HEK293 (cell line): ENCODE measurements around the gene PPM1L.
A peak's percentile ranks its signal among the peaks of the same experiment; 100 is the strongest.

ENCODE experiments used
- AEBP2 ChIP-seq: fragments of 450-650 bp; formaldehyde crosslinking; IDR thresholded peaks from 2 replicates; pipeline ENCODE4 v1.5.1; 2016; ENCODE audit warnings: missing biosample characterization, missing genetic modification characterization, borderline replicate concordance
- ATF2 ChIP-seq: fragments of 450-650 bp; formaldehyde crosslinking; IDR thresholded peaks from 2 replicates; pipeline ENCODE4 v1.5.1; 2016; ENCODE audit warnings: missing biosample characterization, missing genetic modification characterization, low read depth
- BCL6B ChIP-seq: fragments of 450-650 bp; formaldehyde crosslinking; IDR thresholded peaks from 2 replicates; pipeline ENCODE4 v1.5.1; 2017; ENCODE audit warnings: missing biosample characterization, missing genetic modification characterization
- FEZF1 ChIP-seq: fragments of 450-650 bp; formaldehyde crosslinking; IDR thresholded peaks from 2 replicates; pipeline ENCODE4 v1.5.1; 2016; ENCODE audit warnings: missing biosample characterization, missing genetic modification characterization
- HOXA7 ChIP-seq: sonication (generic); formaldehyde crosslinking; IDR thresholded peaks from 2 replicates; pipeline ENCODE4 v1.8.1; 2022; ENCODE audit warnings: missing genetic modification reagents, borderline replicate concordance
- KLF16 ChIP-seq: fragments of 450-650 bp; formaldehyde crosslinking; IDR thresholded peaks from 2 replicates; pipeline ENCODE4 v1.5.1; 2017; ENCODE audit warnings: missing biosample characterization, missing genetic modification characterization
- MEIS1 ChIP-seq: sonication (generic); formaldehyde crosslinking; IDR thresholded peaks from 2 replicates; pipeline ENCODE4 v1.8.1; 2022; ENCODE audit warnings: missing genetic modification reagents, mild to moderate bottlenecking, borderline replicate concordance
- MZF1 ChIP-seq: fragments of 450-650 bp; formaldehyde crosslinking; IDR thresholded peaks from 2 replicates; pipeline ENCODE4 v1.5.1; 2017; ENCODE audit warnings: missing biosample characterization, missing genetic modification characterization, borderline replicate concordance
- PRDM1 ChIP-seq: fragments of 450-650 bp; formaldehyde crosslinking; IDR thresholded peaks from 2 replicates; pipeline ENCODE4; 2016; ENCODE audit warnings: missing biosample characterization, missing genetic modification characterization
- TCF7L2 ChIP-seq: IDR thresholded peaks from 2 replicates; pipeline ENCODE4 v1.6.1; 2011; ENCODE audit warnings: low read depth, mild to moderate bottlenecking, inconsistent platforms, low read length, moderate library complexity, borderline replicate concordance
- ZBTB49 ChIP-seq: fragments of 450-650 bp; formaldehyde crosslinking; IDR thresholded peaks from 2 replicates; pipeline ENCODE4 v1.5.1; 2016; ENCODE audit warnings: missing biosample characterization, missing genetic modification characterization, low read depth
- ZIC2 ChIP-seq: fragments of 450-650 bp; formaldehyde crosslinking; IDR thresholded peaks from 2 replicates; pipeline ENCODE4 v1.5.1; 2016; ENCODE audit warnings: missing biosample characterization, missing genetic modification characterization
- ZNF138 ChIP-seq: fragments of 450-650 bp; formaldehyde crosslinking; IDR thresholded peaks from 2 replicates; pipeline ENCODE4 v1.5.1; 2016; ENCODE audit warnings: missing biosample characterization, missing genetic modification characterization, borderline replicate concordance
- ZNF169 ChIP-seq: fragments of 450-650 bp; formaldehyde crosslinking; IDR thresholded peaks from 2 replicates; pipeline ENCODE4 v1.5.1; 2016; ENCODE audit warnings: missing biosample characterization, missing genetic modification characterization
- ZNF175 ChIP-seq: fragments of 450-650 bp; formaldehyde crosslinking; IDR thresholded peaks from 2 replicates; pipeline ENCODE4 v1.5.1; 2016; ENCODE audit warnings: missing biosample characterization, missing genetic modification characterization
- ZNF18 ChIP-seq: fragments of 450-650 bp; formaldehyde crosslinking; IDR thresholded peaks from 2 replicates; pipeline ENCODE4 v1.5.1; 2016; ENCODE audit warnings: missing biosample characterization, missing genetic modification characterization
- ZNF266 ChIP-seq: fragments of 450-650 bp; formaldehyde crosslinking; IDR thresholded peaks from 2 replicates; pipeline ENCODE4 v1.5.1; 2016; ENCODE audit warnings: missing biosample characterization, missing genetic modification characterization, low read depth
- ZNF302 ChIP-seq: fragments of 450-650 bp; formaldehyde crosslinking; IDR thresholded peaks from 2 replicates; pipeline ENCODE4 v1.5.1; 2016; ENCODE audit warnings: missing biosample characterization, missing genetic modification characterization, low read depth
- ZNF324 ChIP-seq: fragments of 450-650 bp; formaldehyde crosslinking; IDR thresholded peaks from 2 replicates; pipeline ENCODE4 v1.5.1; 2016; ENCODE audit warnings: missing biosample characterization, missing genetic modification characterization
- ZNF366 ChIP-seq: fragments of 450-650 bp; formaldehyde crosslinking; conservative IDR thresholded peaks from 2 replicates; pipeline ENCODE4 v1.5.1; 2016; ENCODE audit warnings: missing biosample characterization, missing genetic modification characterization
- ZNF391 ChIP-seq: fragments of 450-650 bp; formaldehyde crosslinking; IDR thresholded peaks from 2 replicates; pipeline ENCODE4 v1.5.1; 2016; ENCODE audit warnings: low read depth, missing biosample characterization, missing genetic modification characterization, borderline replicate concordance
- ZNF473 ChIP-seq: fragments of 450-650 bp; formaldehyde crosslinking; IDR thresholded peaks from 2 replicates; pipeline ENCODE4 v1.5.1; 2017; ENCODE audit warnings: missing biosample characterization, missing genetic modification characterization
- ZNF488 ChIP-seq: fragments of 450-650 bp; formaldehyde crosslinking; IDR thresholded peaks from 2 replicates; pipeline ENCODE4 v1.5.1; 2016; ENCODE audit warnings: missing biosample characterization, missing genetic modification characterization
- ZNF544 ChIP-seq: fragments of 450-650 bp; formaldehyde crosslinking; IDR thresholded peaks from 2 replicates; pipeline ENCODE4 v1.5.0; 2017; ENCODE audit warnings: missing biosample characterization, missing genetic modification characterization
- ZNF621 ChIP-seq: fragments of 450-650 bp; formaldehyde crosslinking; IDR thresholded peaks from 2 replicates; pipeline ENCODE4 v1.5.1; 2017; ENCODE audit warnings: missing biosample characterization, missing genetic modification characterization
- ZNF670 ChIP-seq: fragments of 450-650 bp; formaldehyde crosslinking; IDR thresholded peaks from 2 replicates; pipeline ENCODE4 v1.5.1; 2016; ENCODE audit warnings: missing biosample characterization, missing genetic modification characterization, low read depth
- ZNF677 ChIP-seq: fragments of 450-650 bp; IDR thresholded peaks from 2 replicates; pipeline ENCODE4 v1.5.0; 2018; ENCODE audit warnings: missing biosample characterization, mild to moderate bottlenecking, missing genetic modification characterization, moderate library complexity
- ZNF704 ChIP-seq: fragments of 450-650 bp; formaldehyde crosslinking; IDR thresholded peaks from 2 replicates; pipeline ENCODE4 v1.5.1; 2016; ENCODE audit warnings: missing biosample characterization, missing genetic modification characterization
- ZNF747 ChIP-seq: fragments of 450-650 bp; formaldehyde crosslinking; IDR thresholded peaks from 2 replicates; pipeline ENCODE4 v1.5.1; 2016; ENCODE audit warnings: missing biosample characterization, missing genetic modification characterization
- ZNF768 ChIP-seq: fragments of 450-650 bp; formaldehyde crosslinking; IDR thresholded peaks from 2 replicates; pipeline ENCODE4 v1.5.1; 2018; ENCODE audit warnings: missing biosample characterization, mild to moderate bottlenecking, missing genetic modification characterization
- ZNF776 ChIP-seq: fragments of 450-650 bp; formaldehyde crosslinking; IDR thresholded peaks from 2 replicates; pipeline ENCODE4 v1.5.0; 2017; ENCODE audit warnings: missing biosample characterization, missing genetic modification characterization, borderline replicate concordance
- ZNF777 ChIP-seq: fragments of 450-650 bp; formaldehyde crosslinking; IDR thresholded peaks from 2 replicates; pipeline ENCODE4 v1.5.1; 2017; ENCODE audit warnings: missing biosample characterization, missing genetic modification characterization, borderline replicate concordance

The PPM1L gene

GRCh38 chr3:160804762-160805161, 48.7 kb downstream of the PPM1L start (continued):
- TF ChIP-seq FEZF1 (tag by site-specific recombination) = 0 out of 2 replicates have a peak, but pooled peaks have one; percentile 29
- no peak for TF ChIP-seq ZNF391 (tag by site-specific recombination)
- no peak for TF ChIP-seq PRDM1 (tag by site-specific recombination)
- no peak for TF ChIP-seq ATF2
- no peak for TF ChIP-seq TCF7L2
- TF ChIP-seq ZBTB49 (tag by site-specific recombination) = no peak
- TF ChIP-seq ZNF776 (tag by site-specific recombination) = no peak
- peak; percentile 34; the same call in 1 of the 2 replicates for TF ChIP-seq MZF1 (tag by site-specific recombination)
- peak; percentile 54 for TF ChIP-seq ZNF366 (tag by site-specific recombination)
- no peak for TF ChIP-seq KLF16 (tag by site-specific recombination)
- TF ChIP-seq ZNF777 (tag by site-specific recombination) = no peak
- TF ChIP-seq ZIC2 (tag by site-specific recombination) = no peak
- TF ChIP-seq ZNF677 (tag by site-specific recombination) = no peak
- no peak for TF ChIP-seq ZNF670
- TF ChIP-seq MEIS1 (CRISPR knock-in tag) = no peak
- TF ChIP-seq ZNF138 (tag by site-specific recombination) = no peak
- no peak for TF ChIP-seq ZNF747
- TF ChIP-seq ZNF266 (tag by site-specific recombination) = no peak
- no peak for TF ChIP-seq ZNF768
- no peak for TF ChIP-seq ZNF175 (tag by site-specific recombination)
- TF ChIP-seq ZNF488 (tag by site-specific recombination) = no peak
- no peak for TF ChIP-seq ZNF324 (tag by site-specific recombination)
- TF ChIP-seq ZNF302 (tag by site-specific recombination) = no peak
- no peak for TF ChIP-seq ZNF704 (tag by site-specific recombination)
- no peak for TF ChIP-seq AEBP2 (tag by site-specific recombination)
- no peak for TF ChIP-seq BCL6B (tag by site-specific recombination)
- TF ChIP-seq ZNF621 = no peak
- TF ChIP-seq ZNF473 = no peak
- TF ChIP-seq HOXA7 (CRISPR knock-in tag) = no peak
- TF ChIP-seq ZNF169 = no peak
- TF ChIP-seq ZNF18 (tag by site-specific recombination) = peak; percentile 52; the same call in 1 of the 2 replicates
- no peak for TF ChIP-seq ZNF544 (tag by site-specific recombination)
